Left ventricle myocardium inferior (tissue), 1 donor: Measurements from ENCODE around the gene NSUN6. TPM values are rescaled to one million over a fixed set of nuclear protein-coding genes. Genes with fewer than 3 reads are reported as not detected.

Experiments used
- DNase-seq: peaks from one replicate; pipeline ENCODE4 v3.0.0-alpha.2; 2020
- H3K27ac ChIP-seq: fragments of 200-600 bp; replicated peaks from 2 replicates; pipeline ENCODE4 v1.8.0; 2021
- H3K27me3 ChIP-seq: fragments of 200-600 bp; 2 replicates; pipeline ENCODE4 v1.8.0; 2021; ENCODE audit warnings: low read depth
- H3K36me3 ChIP-seq: fragments of 200-600 bp; 2 replicates; pipeline ENCODE4 v1.8.0; 2021
- H3K4me1 ChIP-seq: fragments of 200-600 bp; 2 replicates; pipeline ENCODE4 v1.8.0; 2021
- H3K4me3 ChIP-seq: fragments of 200-600 bp; 2 replicates; pipeline ENCODE4 v1.8.0; 2021; ENCODE audit warnings: mild to moderate bottlenecking, moderate library complexity
- H3K9me3 ChIP-seq: fragments of 200-600 bp; replicated peaks from 2 replicates; pipeline ENCODE4 v1.8.0; 2021
- intact Hi-C: fragments of 100-400 bp; cut with micrococcal nuclease; formaldehyde crosslinking; loops from one replicate; pipeline ENCODE4 v1.11.0; 2022
- total RNA-seq: library from RNA; stranded (reverse); fragmentation: NEBNext Ultra II Directional; extraction: Animal tissue kit (Norgen Biotek cat#: 25700); gene quantifications from one replicate; pipeline ENCODE4 v1.2.1, GENCODE V29; 2021
- TF ChIP-seq, protein P1 (sequence below): fragments of 200-600 bp; IDR thresholded peaks from 2 replicates; pipeline ENCODE4 v1.8.0; 2021; ENCODE audit warnings: antibody characterized with exemption, mild to moderate bottlenecking, borderline replicate concordance
- donor health status: DM: no; HTN: yes; CAD: no; lungs with severe emphysema.

The NSUN6 gene
- total RNA-seq, 1 donor from 2014 or later = 7.9 TPM

DNA sequence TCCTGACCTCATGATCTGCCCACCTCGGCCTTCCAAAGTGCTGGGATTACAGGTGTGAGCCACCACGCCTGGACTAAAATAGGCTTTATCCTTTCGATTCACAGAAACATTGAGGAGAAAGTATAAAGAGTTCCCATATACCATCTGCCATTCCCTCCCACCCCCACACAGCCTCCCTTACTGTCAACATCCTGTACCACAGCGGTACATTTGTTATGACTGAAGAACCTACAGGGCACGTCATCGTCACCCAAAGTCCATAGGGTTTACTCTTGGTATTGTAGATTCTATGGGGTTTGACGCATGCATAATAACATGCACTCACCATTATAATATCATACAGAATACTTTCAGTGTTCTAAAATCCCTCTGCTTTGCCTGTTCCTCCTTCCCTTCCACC, 35.8 kb upstream of the NSUN6 start:
- no peak overlapping the region for H3K4me3 ChIP-seq
- H3K9me3 ChIP-seq = no peaks in the 10 kb centered on the region
- TF ChIP-seq, protein P1, sequence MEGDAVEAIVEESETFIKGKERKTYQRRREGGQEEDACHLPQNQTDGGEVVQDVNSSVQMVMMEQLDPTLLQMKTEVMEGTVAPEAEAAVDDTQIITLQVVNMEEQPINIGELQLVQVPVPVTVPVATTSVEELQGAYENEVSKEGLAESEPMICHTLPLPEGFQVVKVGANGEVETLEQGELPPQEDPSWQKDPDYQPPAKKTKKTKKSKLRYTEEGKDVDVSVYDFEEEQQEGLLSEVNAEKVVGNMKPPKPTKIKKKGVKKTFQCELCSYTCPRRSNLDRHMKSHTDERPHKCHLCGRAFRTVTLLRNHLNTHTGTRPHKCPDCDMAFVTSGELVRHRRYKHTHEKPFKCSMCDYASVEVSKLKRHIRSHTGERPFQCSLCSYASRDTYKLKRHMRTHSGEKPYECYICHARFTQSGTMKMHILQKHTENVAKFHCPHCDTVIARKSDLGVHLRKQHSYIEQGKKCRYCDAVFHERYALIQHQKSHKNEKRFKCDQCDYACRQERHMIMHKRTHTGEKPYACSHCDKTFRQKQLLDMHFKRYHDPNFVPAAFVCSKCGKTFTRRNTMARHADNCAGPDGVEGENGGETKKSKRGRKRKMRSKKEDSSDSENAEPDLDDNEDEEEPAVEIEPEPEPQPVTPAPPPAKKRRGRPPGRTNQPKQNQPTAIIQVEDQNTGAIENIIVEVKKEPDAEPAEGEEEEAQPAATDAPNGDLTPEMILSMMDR = no peak
- intact Hi-C loops = no loop called here
- H3K36me3 ChIP-seq = no peaks in the 10 kb centered on the region
- DNase-seq = no peak
- peaks cover 7% of the 10 kb centered on the region for H3K27me3 ChIP-seq
- no peak overlapping the region for H3K27ac ChIP-seq
- H3K4me1 ChIP-seq = no peaks in the 10 kb centered on the region

GRCh38 chr10:18685555-18685954, 34.2 kb upstream of the NSUN6 start:
- no peaks in the 10 kb centered on the region for H3K36me3 ChIP-seq
- H3K27me3 ChIP-seq = peaks cover 7% of the 10 kb centered on the region
- intact Hi-C loops = no loop called here
- no peak overlapping the region for H3K4me3 ChIP-seq
- H3K27ac ChIP-seq = no peak overlapping the region
- no peak for DNase-seq
- H3K9me3 ChIP-seq = no peaks in the 10 kb centered on the region
- H3K4me1 ChIP-seq = no peaks in the 10 kb centered on the region
- TF ChIP-seq, protein P1 = no peak

GRCh38 chr10:18684953-18685352, 33.6 kb upstream of the NSUN6 start:
- TF ChIP-seq, protein P1 = no peak
- H3K27ac ChIP-seq = no peak overlapping the region
- no peaks in the 10 kb centered on the region for H3K9me3 ChIP-seq
- no peaks in the 10 kb centered on the region for H3K36me3 ChIP-seq
- intact Hi-C loops = no loop called here
- H3K27me3 ChIP-seq = peaks cover 7% of the 10 kb centered on the region
- H3K4me1 ChIP-seq = no peaks in the 10 kb centered on the region
- DNase-seq = no peak
- no peak overlapping the region for H3K4me3 ChIP-seq

- DNase-seq = no peak
- Histone ChIP-seq H3K4me3 (no peak overlapping the region), H3K27ac (no peak overlapping the region), H3K27me3 (peaks cover 7% of the 10 kb centered on the region), H3K4me1 (no peaks in the 10 kb centered on the region), H3K36me3 (no peaks in the 10 kb centered on the region), H3K9me3 (no peaks in the 10 kb centered on the region)
- intact Hi-C loops = no loop called here
- TF ChIP-seq, protein P1 = no peak
Measured at GRCh38 chr10:18684416-18684815, 33.0 kb upstream of the NSUN6 start.

DNA sequence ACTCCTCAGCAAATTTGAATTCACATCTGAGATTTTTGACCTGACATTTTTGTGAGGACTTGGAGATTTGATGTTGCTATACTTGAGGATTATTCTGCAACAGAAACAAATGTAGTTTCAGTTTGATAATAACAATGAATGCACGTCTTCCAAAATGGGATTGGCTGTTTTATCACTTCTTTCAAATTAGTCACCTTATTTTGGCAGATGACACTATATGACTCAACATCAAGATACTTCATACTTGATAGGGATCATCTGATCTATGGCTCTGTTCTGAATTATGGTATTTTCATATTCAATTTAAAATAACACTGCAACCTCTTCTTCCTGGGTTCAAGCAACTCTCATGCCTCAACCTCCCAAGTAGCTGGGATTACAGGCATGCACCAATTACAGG, 32.0 kb upstream of the NSUN6 start:
- TF ChIP-seq, protein P1 = no peak
- Histone ChIP-seq H3K4me3 (no peak overlapping the region), H3K36me3 (no peaks in the 10 kb centered on the region), H3K27ac (no peak overlapping the region), H3K9me3 (no peaks in the 10 kb centered on the region), H3K27me3 (peaks cover 2% of the 10 kb centered on the region), H3K4me1 (no peaks in the 10 kb centered on the region)
- intact Hi-C loops = no loop called here
- no peak for DNase-seq

GRCh38 chr10:18681971-18682411, 30.6 kb upstream of the NSUN6 start:
- Histone ChIP-seq H3K4me3 (no peak overlapping the region), H3K4me1 (no peaks in the 10 kb centered on the region), H3K36me3 (no peaks in the 10 kb centered on the region), H3K27me3 (no peaks in the 10 kb centered on the region), H3K27ac (no peak overlapping the region), H3K9me3 (no peaks in the 10 kb centered on the region)
- DNase-seq = no peak
- intact Hi-C loops = no loop called here
- TF ChIP-seq, protein P1 = no peak
